Epidermal melanocyte (primary cell): ENCODE measurements around the gene RPP30.
"Not testable (repeated sequence)": the region's sequence is repeated elsewhere in the genome, so short reads cannot be mapped to it uniquely, and the experiment has no call there.

Experiments
- DNase-seq: peaks from one replicate; pipeline ENCODE4 v3.0.0; 2011; ENCODE audit warnings: low spot score; ENCODE audit not compliant: insufficient read length

RPP30 gene

DNA sequence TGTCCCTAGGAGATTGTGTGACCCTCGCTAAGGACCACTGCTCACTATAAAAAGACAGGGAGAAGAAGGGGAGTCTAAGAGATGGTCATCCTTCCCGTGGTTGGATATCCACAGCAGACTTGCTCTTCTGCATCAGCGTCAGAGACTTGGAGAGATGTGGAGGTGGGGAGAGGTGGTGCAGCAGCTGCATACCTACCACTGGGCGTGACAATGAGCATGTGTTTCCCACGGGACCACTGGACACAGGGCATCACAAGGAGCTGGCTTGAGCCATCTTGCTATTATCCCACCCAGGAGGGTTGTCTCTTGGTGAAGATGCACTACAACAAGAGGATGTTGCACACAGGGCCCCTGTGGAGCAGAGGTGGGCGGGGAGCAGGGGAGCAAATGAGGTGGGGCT lies 67.9 kb downstream of the RPP30 start:
- no peak for DNase-seq

- DNase-seq, result not testable (repeated sequence)
Observed at GRCh38 chr10:90942980-90943379, 71.2 kb downstream of the RPP30 start.

DNA sequence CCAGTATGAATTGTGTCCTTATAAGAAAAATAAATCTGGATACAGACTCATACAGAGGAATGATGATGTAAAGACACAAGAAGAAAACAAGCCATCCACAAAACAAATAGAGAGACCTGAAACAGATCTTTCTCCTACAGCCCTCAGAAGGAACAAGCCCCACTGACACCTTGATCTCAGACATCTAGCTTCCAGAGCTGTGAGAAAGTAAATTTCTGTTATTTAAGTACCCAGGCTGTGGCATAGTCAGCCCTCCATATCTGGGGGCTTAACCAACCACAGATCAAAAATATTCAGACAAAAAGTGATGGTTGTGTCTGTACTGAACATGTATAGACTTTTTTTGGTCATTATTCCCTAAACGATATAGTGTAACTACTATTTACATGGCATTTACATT lies 73.0 kb downstream of the RPP30 start:
- DNase-seq, result no peak

DNA sequence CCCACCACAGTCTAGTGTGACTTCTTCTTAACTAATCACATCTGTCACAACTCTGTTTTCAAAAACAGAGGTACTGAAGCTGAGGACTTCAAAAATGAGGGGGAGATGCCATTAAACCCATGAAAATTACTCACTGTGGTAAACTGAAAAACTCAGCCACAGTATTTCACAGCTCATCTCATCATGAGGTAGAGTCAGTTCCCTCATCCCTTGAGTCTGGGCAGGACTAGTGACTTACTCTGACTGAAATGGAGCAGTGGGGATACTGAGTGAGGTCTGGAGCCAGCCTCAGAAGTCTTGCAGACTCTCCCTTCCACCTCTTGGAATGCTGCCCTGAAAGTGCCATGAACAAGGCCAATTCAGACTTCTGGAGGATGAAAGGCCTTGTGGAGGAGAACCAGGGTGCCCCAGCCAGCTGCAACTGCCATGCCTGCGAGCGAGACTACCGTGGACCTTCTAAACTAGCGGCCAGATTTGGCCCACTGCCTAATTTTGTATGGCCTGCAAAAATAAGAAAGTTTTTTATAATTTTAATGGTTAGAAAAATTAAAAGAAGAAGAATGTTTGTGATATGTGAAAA lies 73.8 kb downstream of the RPP30 start:
- no peak for DNase-seq

- DNase-seq, result no peak
Observed at GRCh38 chr10:90947030-90947960, 75.5 kb downstream of the RPP30 start.
